H1 (cell line): Measurements from ENCODE around the gene COA1. TPM values are rescaled to one million over a fixed set of nuclear protein-coding genes. Genes with fewer than 3 reads are reported as not detected.

ENCODE experiments used
- ATF3 ChIP-seq: IDR thresholded peaks from 2 replicates; pipeline ENCODE4 v1.6.1; 2011; ENCODE audit warnings: low read depth, mild to moderate bottlenecking, low read length; ENCODE audit not compliant: insufficient read depth
- CBX5 ChIP-seq: fragments of 300-800, 300-1000 bp; sonication (generic); IDR thresholded peaks from 2 replicates; pipeline ENCODE4 v1.7.1; 2016; ENCODE audit warnings: antibody characterized with exemption, low read length, low read depth
- E2F6 ChIP-seq: IDR thresholded peaks from 2 replicates; pipeline ENCODE4 v1.6.1; 2012; ENCODE audit warnings: inconsistent platforms
- KDM1A ChIP-seq: fragments of 200-600, 300-600 bp; sonication (generic); IDR thresholded peaks from 2 replicates; pipeline ENCODE4 v1.7.1; 2016; ENCODE audit warnings: mild to moderate bottlenecking, low read length, borderline replicate concordance
- POLR2AphosphoS5 ChIP-seq: IDR thresholded peaks from 2 replicates; pipeline ENCODE4 v1.6.1; 2011; ENCODE audit warnings: low read depth, low read length
- polyA plus RNA-seq, 7 experiments: library from polyadenylated mRNA; depleted of rRNA in 3 of 7; stranded (reverse) in 5 of 7; unstranded in 2 of 7; fragments of >200 nt in 5 of 7; fragments of 200-250 nt in 2 of 7; gene quantifications; 1 replicate in 5 of 7; 2 replicates in 1 of 7; 4 replicates in 1 of 7; pipeline versions ENCODE4 v1.2.1 to v1.2.3, GENCODE V29; 2011 to 2013; ENCODE audit warnings: missing spikeins in 2 of 7, mixed read lengths in 2 of 7
- total RNA-seq: library from RNA; stranded (reverse); fragmentation: NEBNext Ultra II Directional; extraction: Animal tissue kit (Norgen Biotek cat#: 25700); gene quantifications from 2 replicates; pipeline ENCODE4 v1.2.1, GENCODE V29; 2021

COA1 gene
- total and polyA plus RNA-seq, 2 of the 8 experiments (the other 6 are each of a cell fraction or from before 2014, with no cell fraction given) = 98.6 to 143 TPM

- TF ChIP-seq ATF3 (no peak), CBX5 (no peak), E2F6 (no peak), POLR2AphosphoS5 (no peak), KDM1A (no peak)
These were observed 75.3 kb downstream of the COA1 start (continued) for GRCh38 chr7:43653891-43654504.
